ENCODE results near the gene RELT. TPM values are rescaled to one million over a fixed set of nuclear protein-coding genes. Genes with fewer than 3 reads are reported as not detected.

Gene RELT
- total RNA-seq, 1 donor from 2014 or later: 2.0 TPM

DNA sequence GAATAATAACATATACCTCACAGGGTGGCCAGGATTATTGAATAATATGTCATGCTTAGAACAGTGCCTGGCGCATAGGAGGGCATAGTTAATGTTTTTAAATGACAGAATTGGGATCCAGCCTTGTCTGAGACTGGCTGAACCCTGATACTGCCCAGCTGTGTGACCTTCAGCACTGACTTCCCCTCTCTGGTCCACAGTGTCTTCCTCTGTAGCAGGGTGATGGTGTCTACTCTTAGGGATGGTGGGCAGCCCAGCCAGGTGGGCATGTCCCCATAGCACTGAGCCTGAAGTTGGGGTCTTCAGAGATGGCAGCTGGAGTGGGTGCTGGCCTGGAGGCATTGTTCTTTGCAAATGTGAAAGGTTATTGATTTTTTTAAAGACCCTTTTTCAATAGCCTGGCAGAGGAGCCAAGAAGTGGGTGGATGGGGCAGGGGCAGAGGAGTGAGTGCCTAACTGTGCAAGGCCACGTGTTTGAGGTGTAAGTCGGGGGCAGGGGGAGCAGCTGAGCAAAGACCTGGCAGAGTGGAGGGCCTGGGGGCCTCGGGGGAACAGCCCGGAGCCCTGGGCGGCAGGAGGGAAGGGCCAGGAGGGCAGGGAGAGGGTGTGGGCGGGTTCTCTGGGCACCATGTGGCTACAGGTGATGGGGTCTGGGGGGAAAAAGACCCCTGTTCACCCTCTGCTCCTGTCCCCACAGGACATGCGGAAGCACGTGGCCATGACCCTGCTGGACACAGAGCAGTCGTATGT lies 29.8 kb upstream of the RELT start:
- FAIRE-seq (no peak), DNase-seq (ENCODE audit: low spot score in 2 of 2) (no peak)

DNA sequence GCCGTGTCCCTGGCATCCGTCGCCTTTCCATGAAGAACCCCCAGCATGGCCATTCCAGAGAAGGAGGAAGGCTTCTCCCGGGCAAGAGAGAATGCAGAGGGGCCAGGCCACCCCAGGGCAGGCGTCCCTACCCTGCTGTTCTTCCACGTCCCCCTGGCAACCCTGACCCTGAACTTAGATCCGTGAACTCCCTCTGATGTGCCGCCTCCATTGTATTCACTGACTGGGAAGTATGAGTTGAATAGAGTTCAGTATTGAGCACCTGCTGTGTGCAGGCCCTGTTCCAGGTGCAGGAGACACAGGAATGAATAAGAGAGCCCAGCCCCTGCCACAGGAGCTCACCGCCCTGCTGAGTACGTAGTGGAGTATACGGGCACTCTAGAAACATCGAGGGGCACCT lies 29.1 kb upstream of the RELT start:
- DNase-seq (ENCODE audit: low spot score in 2 of 2) (no peak), FAIRE-seq (no peak)

DNA sequence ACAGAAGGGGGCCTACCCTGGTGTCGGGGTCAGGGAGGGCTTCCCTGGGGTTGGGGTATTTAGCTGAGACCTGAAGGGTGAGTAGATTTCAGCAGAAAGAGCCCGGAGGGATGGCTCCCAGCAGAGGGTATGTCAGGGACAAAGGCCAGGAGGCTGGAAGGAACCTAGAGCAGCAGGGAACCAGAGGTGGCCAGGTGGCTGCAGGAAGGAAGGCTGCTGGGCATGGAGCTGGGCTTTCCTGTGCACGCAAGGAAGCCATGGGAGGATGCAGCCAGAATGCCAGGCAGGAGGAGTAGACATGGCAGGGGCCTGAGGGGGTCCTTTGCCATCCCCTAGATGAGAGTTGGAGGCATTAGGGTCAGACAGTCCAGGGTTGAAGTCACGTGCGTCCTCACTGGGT lies 27.4 kb upstream of the RELT start:
- FAIRE-seq (no peak), DNase-seq (ENCODE audit: low spot score in 2 of 2) (no peak)

DNA sequence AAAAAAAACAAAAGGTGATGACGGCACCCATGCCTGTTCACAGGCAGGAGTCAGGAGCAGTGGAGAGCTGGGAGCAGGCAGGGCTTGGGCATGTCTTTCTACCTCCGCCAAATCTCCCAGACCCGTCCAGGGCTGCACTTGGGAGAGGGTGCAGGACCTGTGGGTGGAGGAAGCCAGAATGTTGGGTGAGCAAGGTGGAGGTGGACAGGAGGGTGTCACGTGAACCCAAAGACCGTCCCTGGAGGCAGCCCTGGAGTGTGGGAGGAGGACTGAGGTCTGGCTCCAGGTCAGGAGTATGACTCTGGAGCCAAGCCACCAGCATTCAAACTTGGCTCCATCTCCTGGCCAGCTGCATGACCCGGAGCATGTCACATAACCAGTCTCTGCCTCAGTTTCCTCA lies 26.6 kb upstream of the RELT start:
- DNase-seq (ENCODE audit: low spot score in 2 of 2) (no peak), FAIRE-seq (no peak)

GRCh38 chr11:73350908-73351636 lies 25.1 kb upstream of the RELT start:
- DNase-seq (ENCODE audit: low spot score in 2 of 2) (peak; percentile 73 to 82), FAIRE-seq (peak; percentile 56)

GRCh38 chr11:73353422-73353821 lies 22.8 kb upstream of the RELT start:
- FAIRE-seq (no peak), DNase-seq (ENCODE audit: low spot score in 2 of 2) (no peak)

DNA sequence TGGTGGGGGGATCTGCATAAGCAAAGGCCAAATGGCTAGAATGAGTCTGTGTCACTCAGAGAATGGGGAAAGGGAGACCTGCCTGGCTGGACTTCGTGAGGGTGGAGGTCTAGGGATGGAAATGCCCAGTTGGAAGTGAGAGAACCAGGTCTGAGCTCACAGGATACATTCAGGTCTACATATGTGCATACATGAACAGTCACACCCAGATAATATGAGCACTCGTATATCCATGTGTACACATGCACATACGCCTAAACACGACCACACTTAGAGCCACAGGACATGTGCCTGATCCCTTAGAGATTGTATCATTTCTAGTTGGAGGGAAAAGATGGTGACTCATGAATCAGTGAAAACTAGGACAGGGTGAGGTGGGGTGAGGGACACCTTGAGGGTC lies 21.1 kb upstream of the RELT start:
- FAIRE-seq (no peak), DNase-seq (ENCODE audit: low spot score in 2 of 2) (no peak)

- FAIRE-seq (no peak), DNase-seq (ENCODE audit: low spot score in 2 of 2) (no peak)
Measured at GRCh38 chr11:73356979-73357860, 19.0 kb upstream of the RELT start.

- no peak for DNase-seq (ENCODE audit: low spot score in 2 of 2)
- FAIRE-seq: no peak
Measured at GRCh38 chr11:73358071-73358470, 18.1 kb upstream of the RELT start.

DNA sequence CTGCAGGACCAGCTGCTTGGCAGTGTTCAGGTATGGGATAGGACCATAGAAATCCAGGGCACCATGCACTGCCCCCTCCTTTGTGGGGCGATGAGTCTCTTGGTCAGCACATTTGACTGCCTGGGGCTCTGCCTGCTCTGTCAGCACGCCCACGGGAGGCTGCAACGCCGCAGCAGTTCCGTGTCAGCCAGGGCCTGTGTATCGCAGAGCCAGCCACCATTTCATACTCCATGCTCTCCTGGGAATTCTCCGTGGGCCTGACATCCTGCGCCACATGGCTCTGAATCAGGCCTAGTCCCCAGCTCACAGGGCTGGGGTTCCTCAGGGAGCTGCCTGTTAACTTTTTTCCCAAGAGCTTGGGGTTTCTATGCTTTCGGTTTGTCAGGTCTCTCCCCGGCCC lies 16.9 kb upstream of the RELT start:
- no peak for FAIRE-seq
- DNase-seq (ENCODE audit: low spot score in 2 of 2): no peak

DNA sequence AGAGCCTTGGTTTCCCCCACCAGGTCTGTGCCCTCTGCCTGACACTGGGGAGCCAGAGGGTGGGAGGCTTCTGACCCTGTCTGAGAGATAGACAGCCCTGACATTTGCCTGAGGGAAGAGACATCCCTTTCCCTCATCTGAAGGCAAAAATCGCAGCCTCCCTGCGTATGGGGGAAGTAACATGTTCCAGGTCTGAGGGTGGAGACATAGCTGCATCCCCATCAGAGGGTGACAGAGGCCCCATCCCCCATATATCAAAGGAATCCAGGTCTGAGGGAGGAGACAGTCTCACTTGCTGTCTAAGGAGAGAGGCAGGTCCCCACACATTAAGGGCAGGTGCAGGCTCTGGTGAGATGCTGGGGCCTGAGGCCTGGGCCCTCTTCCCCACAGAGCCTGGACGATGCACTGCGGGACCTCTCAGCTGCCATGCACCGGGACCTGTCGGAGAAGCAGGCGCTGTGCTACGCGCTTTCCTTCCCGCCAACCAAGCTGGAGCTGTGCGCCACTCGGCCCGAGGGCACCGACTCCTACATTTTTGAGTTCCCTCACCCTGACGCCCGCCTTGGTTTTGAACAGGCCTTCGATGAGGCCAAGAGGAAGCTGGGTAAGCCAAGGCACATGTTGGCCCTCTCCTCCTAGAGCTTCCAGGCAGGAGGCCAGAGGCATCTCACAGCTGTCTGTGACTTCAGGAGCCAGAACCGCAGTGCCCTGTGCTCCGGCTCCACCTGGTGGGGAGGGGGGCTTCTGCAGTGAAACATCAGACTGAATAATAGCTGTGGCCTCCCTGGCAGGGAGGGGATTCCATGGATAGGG lies 16.1 kb upstream of the RELT start:
- DNase-seq (ENCODE audit: low spot score in 2 of 2) (no peak), FAIRE-seq (no peak)

DNA sequence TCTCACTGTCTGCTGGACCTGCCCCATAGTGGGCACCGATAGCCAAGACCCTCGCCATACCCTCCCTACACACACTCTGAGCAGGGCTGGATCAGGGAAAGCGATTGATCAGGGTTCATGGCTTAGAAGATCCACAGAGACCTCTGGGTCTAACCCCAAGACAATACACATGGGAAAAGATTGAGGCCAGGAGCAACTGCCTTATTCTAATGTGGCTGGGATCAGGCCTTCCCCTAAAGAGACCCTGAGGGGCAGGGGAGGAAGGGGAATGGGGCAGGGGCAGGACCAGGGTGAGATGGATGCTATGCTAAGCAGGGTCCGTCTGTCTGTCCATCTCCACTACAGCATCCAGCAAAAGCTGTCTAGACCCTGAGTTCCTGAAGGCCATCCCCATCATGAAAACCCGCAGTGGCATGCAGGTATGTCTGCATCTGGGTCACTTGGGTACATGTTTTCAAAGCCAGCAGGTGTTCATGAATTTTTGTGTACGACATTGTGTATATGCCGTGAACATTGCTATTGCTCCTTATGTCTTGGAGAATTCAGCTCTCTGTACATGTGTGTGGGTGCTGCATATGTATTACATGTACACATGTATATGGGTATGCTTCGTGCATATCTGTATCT lies 15.3 kb upstream of the RELT start:
- FAIRE-seq (no peak), DNase-seq (ENCODE audit: low spot score in 2 of 2) (no peak)

- no peak for FAIRE-seq
- no peak for DNase-seq (ENCODE audit: low spot score in 2 of 2)
Measured at GRCh38 chr11:73361953-73362776, 14.0 kb upstream of the RELT start.

GRCh38 chr11:73363147-73363546 lies 13.1 kb upstream of the RELT start:
- FAIRE-seq (no peak), DNase-seq (ENCODE audit: low spot score in 2 of 2) (no peak)

- DNase-seq (ENCODE audit: low spot score in 2 of 2): no peak
Measured at GRCh38 chr11:73365352-73366264, 10.6 kb upstream of the RELT start.

DNA sequence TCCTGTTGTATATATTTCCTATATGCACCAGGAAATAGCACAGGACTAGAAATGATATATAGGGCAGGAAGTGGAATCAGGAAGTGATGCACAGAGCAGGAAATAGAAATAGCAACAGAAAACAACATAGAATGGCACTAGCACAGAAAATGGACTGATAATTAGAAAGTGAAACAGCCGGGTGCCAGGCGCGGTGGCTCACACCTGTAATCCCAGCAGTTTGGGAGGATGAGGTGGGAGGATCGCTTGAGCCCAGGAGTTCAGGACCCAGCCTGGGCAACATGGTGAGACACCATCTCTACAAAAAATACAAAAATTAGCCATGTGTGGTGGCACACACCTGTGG lies 10.0 kb upstream of the RELT start:
- DNase-seq (ENCODE audit: low spot score in 2 of 2) (no peak), FAIRE-seq (no peak)

More at GRCh38 chr11:73365352-73366264, 10.6 kb upstream of the RELT start:
- FAIRE-seq: no peak

DNA sequence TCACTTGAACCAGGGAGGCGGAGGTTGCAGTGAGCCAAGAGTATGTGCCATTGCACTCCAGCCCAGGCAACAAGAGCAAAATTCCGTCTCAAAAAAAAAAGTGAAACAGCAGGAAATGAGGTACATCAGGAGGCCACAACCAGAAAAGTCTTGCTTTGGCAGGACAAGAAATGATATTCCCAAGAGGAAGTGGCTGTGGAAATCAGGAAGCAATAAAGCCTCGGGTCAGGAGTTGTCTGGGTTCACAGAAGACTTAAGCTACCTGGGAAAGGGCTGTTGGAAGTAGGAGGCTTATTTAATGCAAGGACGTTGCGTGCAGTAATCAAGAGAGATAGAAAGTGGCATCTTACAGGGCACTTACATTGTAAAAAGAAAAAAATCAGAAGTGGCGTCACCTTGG lies 9.2 kb upstream of the RELT start:
- DNase-seq (ENCODE audit: low spot score in 2 of 2): no peak
- no peak for FAIRE-seq

GRCh38 chr11:73367482-73368024 lies 8.6 kb upstream of the RELT start:
- FAIRE-seq (no peak), DNase-seq (ENCODE audit: low spot score in 2 of 2) (no peak)

Measured in frontal cortex (tissue), 4 donors.